NCI-H2171 (cell line): ENCODE measurements around the gene SPANXB1.
"Not testable (repeated sequence)": the region's sequence is repeated elsewhere in the genome, so short reads cannot be mapped to it uniquely, and the experiment has no call there.

Source experiments
- DNase-seq: peaks from one replicate; lab custom pipeline; 2025; lab: John Stamatoyannopoulos, UW

SPANXB1 gene, protein sequence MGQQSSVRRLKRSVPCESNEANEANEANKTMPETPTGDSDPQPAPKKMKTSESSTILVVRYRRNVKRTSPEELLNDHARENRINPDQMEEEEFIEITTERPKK

DNA sequence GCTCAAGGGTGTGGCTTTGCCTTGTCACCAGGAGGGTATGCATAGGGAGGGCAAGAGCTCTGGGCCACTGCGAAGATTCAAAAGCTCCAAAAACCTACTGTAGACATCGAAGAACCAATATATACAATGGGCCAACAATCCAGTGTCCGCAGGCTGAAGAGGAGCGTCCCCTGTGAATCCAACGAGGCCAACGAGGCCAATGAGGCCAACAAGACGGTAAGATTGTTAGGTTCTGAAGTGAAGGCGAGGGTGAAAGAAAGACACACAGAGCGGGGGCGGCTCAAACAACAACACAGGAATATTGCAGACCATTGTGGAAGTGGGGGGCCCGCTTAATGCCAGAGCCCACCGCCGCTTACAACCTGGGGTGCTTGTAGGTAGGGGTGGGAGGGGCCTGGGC, at the start of gene SPANXB1:
TSS of gene SPANXB1 (plus strand) at position 27 of the 400 bp plus-strand sequence. CDS start at position 127, 100 bp downstream.
- DNase-seq = not testable (repeated sequence)

DNA sequence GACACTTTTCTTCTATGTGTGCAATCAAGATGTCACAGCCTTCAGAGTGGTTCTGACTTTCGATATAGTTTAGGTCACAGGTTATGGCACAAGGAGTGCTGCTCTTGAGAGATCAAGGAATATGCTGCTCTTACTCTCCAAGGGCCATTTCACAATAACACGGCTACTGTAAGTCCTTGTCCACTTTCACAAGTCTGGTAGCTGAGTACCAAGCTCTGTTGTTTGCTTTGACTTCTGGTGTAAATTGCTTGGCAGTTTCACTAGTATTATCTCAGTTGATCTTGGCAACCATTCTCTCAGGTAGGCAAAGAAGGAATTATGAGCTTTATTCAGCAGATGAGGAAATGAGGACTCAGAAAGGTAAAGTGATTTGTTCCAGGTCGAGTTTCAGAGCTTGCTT, 35.4 kb upstream of the SPANXB1 start:
- DNase-seq = no peak

DNA sequence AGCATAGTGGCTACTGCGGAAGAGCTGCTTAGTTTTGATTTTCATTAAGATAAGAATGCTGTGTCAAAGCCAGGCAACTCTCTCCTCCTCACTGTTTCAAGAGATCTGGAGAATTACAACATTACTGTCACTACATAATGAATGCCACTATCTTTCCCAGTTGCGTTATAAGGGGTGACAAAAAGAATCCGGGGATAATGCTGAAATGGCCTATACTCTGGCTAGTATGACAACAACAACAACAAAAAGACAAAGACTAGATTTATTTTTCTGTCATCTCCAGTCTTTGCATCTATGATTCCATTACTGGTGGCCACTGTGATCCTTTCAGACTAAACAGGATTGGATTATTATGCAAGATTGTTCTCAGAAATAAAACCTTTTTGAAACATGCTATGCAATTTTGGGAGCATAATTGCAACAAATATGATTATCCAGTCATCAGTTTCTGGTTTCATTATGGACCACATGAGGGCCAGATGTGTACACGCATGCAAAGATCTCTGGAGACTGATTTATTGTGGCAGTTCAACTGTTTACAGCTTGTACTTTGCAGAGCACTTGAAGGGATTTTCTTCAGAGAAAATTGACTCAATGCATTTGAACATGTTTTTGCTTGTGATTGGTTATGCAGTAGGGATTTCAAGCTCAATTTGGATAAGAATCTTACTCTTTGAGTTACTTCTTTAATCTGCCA, 31.1 kb upstream of the SPANXB1 start:
- DNase-seq = no peak

DNA sequence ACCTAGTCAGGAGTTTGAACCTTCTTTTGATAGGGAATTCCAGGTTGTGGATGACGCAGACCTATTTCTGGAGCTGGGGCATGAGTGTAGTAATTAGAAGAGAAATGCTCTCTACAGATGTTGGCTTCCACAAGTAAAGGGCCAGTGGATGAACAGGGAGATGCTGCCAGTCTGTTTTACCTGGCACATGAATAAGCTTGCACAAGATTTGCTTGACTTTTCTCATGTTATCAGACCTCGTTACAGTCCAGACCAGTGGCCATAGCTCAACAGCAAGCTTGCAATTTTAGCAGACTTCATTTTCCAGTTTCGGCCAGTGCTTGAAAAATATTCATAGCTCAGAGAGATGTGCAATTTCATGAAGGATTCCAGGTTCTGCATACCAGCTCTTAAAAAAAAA, 26.9 kb upstream of the SPANXB1 start:
- no peak for DNase-seq

DNA sequence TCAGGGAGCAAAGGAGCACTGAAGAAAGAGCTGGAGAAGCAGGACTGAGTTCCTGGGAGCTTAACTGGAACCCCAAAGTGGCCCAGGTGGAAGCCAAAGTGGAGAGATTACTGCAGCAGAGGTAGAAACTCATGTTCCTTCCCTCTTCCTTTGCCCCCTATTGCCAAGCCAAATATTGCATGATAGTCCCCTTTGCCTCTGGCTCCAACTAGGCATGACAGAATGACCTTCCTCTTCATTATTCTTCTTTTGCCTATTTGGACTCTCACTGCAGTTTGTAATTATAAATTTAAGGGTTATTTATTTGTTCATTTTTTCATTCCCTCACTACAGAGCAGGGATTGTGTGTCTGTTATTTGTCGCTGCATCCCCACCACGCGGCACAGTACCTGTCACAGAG, 22.1 kb upstream of the SPANXB1 start:
- no peak for DNase-seq

DNA sequence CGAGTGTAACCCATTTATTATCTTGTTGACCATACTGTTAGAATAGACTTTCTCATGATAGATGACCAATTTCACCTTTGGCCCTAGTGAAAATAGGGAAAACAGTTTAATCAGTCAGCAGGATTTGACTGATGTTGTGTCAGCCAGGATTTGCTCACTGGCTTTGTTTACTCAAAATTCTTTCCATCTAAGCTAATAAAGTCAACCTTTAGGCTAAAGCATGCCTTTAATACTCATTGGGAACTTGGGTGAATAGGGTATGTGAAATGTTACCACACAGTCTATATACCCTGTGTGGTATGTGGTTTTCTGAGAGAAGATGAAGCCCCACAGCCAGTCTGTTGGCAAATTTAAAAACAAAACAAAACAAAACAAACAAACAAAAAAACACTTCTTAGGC, 18.7 kb upstream of the SPANXB1 start:
- DNase-seq = no peak

DNA sequence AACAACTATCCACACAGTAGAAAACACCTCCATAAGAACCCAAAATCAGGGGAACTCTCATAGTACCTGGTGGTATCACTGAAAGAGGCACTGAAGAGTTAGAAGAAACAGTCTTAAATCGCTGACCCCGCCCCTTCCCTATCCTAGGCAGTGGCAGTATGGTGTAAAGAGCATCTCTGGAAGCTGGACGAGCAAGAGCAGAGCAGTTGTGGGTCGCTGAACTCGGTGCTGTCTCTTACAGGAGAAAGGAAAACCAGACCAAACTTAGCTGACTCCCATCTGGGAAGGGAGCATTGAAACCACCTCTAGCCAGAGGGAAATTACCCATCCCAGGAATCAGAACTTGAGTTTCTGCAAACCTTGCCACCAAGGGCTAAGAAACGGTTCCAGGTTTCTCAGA, 2.8 kb downstream of the SPANXB1 start:
- DNase-seq = not testable (repeated sequence)

DNA sequence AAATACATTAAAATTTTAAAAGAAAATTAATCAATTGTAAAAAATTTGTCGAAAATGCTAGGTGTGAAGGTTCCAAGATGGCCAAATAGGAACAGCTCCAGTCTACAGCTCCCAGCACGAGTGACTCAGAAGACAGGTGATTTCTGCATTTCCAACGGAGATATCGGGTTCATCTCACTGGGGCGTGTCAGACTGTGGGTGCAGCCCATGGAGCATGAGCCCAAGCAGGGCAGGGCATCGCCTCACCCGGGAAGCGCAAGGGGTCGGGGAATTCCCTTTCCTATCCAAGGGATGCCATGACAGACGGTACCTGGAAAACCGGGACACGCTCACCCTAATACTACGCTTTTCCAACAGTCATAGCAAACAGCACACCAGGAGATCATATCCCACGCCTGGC, 41.9 kb downstream of the SPANXB1 start:
- not testable (repeated sequence) for DNase-seq

DNA sequence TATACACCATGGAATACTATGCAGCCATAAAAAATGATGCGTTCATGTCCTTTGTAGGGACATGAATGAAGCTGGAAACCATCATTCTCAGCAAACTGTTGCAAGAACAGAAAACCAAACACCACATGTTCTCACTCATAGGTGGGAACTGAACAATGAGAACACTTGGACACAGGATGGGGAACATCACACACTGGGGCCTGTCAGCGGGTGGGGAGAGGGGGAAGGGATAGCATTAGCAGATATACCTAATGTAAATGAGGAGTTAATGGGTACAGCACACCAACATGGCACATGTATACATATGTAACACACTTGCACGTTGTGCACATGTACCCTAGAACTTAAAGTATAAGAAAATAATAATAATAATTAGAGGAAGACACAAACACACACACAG, 47.5 kb downstream of the SPANXB1 start:
- DNase-seq = not testable (repeated sequence)

DNA sequence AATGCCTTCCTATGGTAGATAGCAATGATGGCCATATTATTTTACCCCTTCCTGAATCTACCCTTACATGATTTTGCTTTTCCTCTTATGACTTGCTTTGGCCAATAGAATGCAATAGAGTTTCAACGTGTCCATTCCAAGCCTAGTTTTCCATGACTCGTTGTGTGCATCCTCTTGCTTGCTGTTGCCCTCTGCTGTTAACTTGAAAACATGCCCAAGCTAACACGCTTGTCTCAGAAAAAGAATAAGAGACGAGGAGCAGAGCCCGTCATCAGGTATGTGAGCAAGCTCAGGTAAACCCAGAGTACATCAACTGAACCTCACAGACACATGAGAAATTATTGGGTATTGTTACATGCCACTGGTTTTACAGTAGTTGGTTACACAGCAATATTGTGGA, 49.7 kb downstream of the SPANXB1 start:
- DNase-seq = not testable (repeated sequence)
